KBM-7 (cell line): ENCODE measurements around the gene CBX5.

Source experiments
- DNase-seq: peaks from one replicate; pipeline ENCODE4 v3.0.0-alpha.2; 2015
- in situ Hi-C: fragments of 300-500 bp; cut with MboI; formaldehyde crosslinking; loops from 2 replicates; pipeline ENCODE4 v1.14.3; 2020; ENCODE audit warnings: low sequenced_read_pairs, low pct_unique_long_range_greater_than_20kb, mixed read lengths

Gene CBX5

GRCh38 chr12:54277823-54278276, 2.1 kb downstream of the CBX5 start:
- in situ Hi-C loops = no loop called here
- no peak for DNase-seq

- DNase-seq = no peak
- in situ Hi-C loops = no loop called here
Measured at GRCh38 chr12:54276368-54276767, 3.6 kb downstream of the CBX5 start.

GRCh38 chr12:54273981-54274380, 5.9 kb downstream of the CBX5 start:
- in situ Hi-C loops = no loop called here
- no peak for DNase-seq

- in situ Hi-C loops = no loop called here
- DNase-seq = no peak
Measured at GRCh38 chr12:54272214-54272613, 7.7 kb downstream of the CBX5 start.

GRCh38 chr12:54270345-54270744, 9.6 kb downstream of the CBX5 start:
- no peak for DNase-seq
- in situ Hi-C loops = no loop called here

GRCh38 chr12:54266852-54267251, 13.1 kb downstream of the CBX5 start:
- in situ Hi-C loops = no loop called here
- no peak for DNase-seq

GRCh38 chr12:54265364-54265812, 14.5 kb downstream of the CBX5 start:
- no peak for DNase-seq
- in situ Hi-C loops = no loop called here

GRCh38 chr12:54262403-54262925, 17.5 kb downstream of the CBX5 start:
- in situ Hi-C loops = no loop called here
- DNase-seq = peak; percentile 51

- peak; percentile 53 for DNase-seq
- in situ Hi-C loops = no loop called here
Measured at GRCh38 chr12:54261815-54262402, 18.0 kb downstream of the CBX5 start.

- in situ Hi-C loops = no loop called here
- peak; percentile 85 for DNase-seq
Measured at GRCh38 chr12:54259194-54260011, 20.5 kb downstream of the CBX5 start.

GRCh38 chr12:54258201-54258681, 21.7 kb downstream of the CBX5 start:
- no peak for DNase-seq
- in situ Hi-C loops = no loop called here

- peak; percentile 63 for DNase-seq
- in situ Hi-C loops = no loop called here
Measured at GRCh38 chr12:54257332-54257731, 22.6 kb downstream of the CBX5 start.

- in situ Hi-C loops = no loop called here
- no peak for DNase-seq
Measured at GRCh38 chr12:54253240-54253639, 26.7 kb downstream of the CBX5 start.

- peak; percentile 69 for DNase-seq
- in situ Hi-C loops = no loop called here
Measured at GRCh38 chr12:54251667-54252284, 28.1 kb downstream of the CBX5 start.

- DNase-seq = no peak
- in situ Hi-C loops = no loop called here
Measured at GRCh38 chr12:54249489-54249888, 30.4 kb downstream of the CBX5 start.

- no peak for DNase-seq
- in situ Hi-C loops = no loop called here
Measured at GRCh38 chr12:54246011-54246641, 33.8 kb downstream of the CBX5 start.

GRCh38 chr12:54240971-54241588, 38.8 kb downstream of the CBX5 start:
- no peak for DNase-seq
- in situ Hi-C loops = no loop called here

GRCh38 chr12:54240129-54240528, 39.8 kb downstream of the CBX5 start:
- no peak for DNase-seq
- in situ Hi-C loops = no loop called here

GRCh38 chr12:54239620-54240019, 40.3 kb downstream of the CBX5 start:
- in situ Hi-C loops = no loop called here
- DNase-seq = no peak
